ENCODE data around the gene ZFPM1. TPM values are rescaled to one million over a fixed set of nuclear protein-coding genes. Genes with fewer than 3 reads are reported as not detected.

ZFPM1 gene
- total RNA-seq, 3 donors from 2014 or later: 0.32 to 2.9 (median 2.3) TPM

DNA sequence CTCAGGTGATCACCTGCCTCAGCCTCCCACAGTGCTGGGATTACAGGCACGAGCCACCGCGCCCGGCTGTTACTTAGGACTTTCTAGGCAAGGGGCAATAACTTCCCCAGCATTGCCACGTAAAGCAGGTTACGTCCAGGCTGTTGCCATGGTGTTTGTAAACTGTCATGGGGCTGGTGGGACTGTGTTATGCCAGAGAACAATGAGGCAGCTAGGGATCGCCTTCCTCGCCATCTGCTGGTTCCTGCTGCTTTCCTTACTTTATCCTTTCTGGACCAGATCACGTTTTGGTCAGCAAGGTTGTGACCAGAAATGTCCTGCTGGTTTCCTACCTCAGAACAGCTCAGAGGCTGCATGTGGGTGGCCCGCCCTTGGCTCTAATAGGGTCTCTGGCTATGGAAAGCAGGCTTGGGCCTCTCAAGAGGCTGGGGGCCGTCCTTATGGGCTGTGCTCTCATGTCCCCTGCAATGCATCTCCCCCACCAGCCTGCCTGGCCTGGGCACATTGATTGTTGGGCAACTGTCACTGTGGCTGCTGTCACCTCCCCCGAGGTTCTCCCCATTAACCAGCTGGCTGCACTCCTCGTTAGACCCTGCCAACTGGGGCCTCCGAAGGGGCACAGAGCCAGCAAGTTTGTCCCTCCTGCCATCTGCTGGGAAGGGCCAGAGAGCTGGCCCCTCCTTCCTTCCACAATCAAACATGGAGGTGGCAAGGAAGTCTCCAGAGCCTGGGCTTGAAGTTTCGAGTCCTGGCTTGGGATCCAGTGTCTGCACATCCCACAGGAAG, 88.9 kb downstream of the ZFPM1 start:
- Histone ChIP-seq H3K27me3 (peaks cover 5 to 51% of the 10 kb centered on the region in 2 donors), H3K4me1 (no peaks in the 10 kb centered on the region), H3K36me3 (no peaks in the 10 kb centered on the region), H3K9me3 (peaks cover 9 to 18% of the 10 kb centered on the region in 2 donors), H3K27ac (no peak overlapping the region), H3K4me3 (no peak overlapping the region)
- no peak for DNase-seq (ENCODE audit: low spot score in 2 of 2)
- intact Hi-C loops (cut with DNase I; ENCODE audit: low total_unique reads): no loop called here
- TF ChIP-seq, protein P1, sequence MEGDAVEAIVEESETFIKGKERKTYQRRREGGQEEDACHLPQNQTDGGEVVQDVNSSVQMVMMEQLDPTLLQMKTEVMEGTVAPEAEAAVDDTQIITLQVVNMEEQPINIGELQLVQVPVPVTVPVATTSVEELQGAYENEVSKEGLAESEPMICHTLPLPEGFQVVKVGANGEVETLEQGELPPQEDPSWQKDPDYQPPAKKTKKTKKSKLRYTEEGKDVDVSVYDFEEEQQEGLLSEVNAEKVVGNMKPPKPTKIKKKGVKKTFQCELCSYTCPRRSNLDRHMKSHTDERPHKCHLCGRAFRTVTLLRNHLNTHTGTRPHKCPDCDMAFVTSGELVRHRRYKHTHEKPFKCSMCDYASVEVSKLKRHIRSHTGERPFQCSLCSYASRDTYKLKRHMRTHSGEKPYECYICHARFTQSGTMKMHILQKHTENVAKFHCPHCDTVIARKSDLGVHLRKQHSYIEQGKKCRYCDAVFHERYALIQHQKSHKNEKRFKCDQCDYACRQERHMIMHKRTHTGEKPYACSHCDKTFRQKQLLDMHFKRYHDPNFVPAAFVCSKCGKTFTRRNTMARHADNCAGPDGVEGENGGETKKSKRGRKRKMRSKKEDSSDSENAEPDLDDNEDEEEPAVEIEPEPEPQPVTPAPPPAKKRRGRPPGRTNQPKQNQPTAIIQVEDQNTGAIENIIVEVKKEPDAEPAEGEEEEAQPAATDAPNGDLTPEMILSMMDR (IDR thresholded peaks at IDR 0.05): no peak
- TF ChIP-seq POLR2AphosphoS5 (IDR thresholded peaks at IDR 0.05): no peak
- TF ChIP-seq POLR2A (IDR thresholded peaks at IDR 0.05): no peak

DNA sequence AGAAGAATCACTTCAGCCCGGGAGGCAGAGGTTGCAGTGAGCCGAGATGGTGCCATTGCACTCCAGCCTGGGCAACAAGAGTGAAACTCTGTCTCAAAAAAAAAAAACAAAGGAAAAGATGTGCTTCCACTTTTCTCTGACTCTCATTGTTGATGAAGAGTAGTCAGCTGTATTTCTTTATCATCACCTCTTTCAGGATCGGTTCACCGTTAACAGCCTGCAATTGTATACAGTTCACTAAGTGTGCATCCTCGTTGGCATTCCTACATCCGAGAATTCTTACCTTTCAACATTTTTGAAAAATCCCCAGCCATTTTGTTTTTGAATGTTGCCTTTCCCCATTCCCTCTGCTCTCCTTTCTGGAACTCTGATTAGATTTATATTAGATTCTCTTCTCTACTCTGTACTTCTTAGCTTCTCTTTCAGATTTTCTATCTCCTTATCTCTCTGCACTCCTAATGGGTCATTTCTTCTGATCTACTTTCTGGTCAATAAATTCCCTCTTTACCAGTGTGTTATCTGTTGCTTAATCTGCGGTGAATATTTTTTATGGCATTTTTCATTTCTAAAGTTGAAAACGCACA, 90.2 kb downstream of the ZFPM1 start:
- TF ChIP-seq POLR2AphosphoS5 (IDR thresholded peaks at IDR 0.05) (no peak), POLR2A (IDR thresholded peaks at IDR 0.05) (no peak)
- TF ChIP-seq, protein P1 (IDR thresholded peaks at IDR 0.05): no peak
- H3K27me3 ChIP-seq: peaks cover 5 to 52% of the 10 kb centered on the region in 2 donors
- intact Hi-C loops (cut with DNase I; ENCODE audit: low total_unique reads): no loop called here
- no peak for DNase-seq (ENCODE audit: low spot score in 2 of 2)
- H3K4me3 ChIP-seq: no peak overlapping the region
- H3K4me1 ChIP-seq: no peaks in the 10 kb centered on the region
- peaks cover 9 to 18% of the 10 kb centered on the region in 2 donors for H3K9me3 ChIP-seq
- H3K36me3 ChIP-seq: no peaks in the 10 kb centered on the region
- no peak overlapping the region for H3K27ac ChIP-seq

DNA sequence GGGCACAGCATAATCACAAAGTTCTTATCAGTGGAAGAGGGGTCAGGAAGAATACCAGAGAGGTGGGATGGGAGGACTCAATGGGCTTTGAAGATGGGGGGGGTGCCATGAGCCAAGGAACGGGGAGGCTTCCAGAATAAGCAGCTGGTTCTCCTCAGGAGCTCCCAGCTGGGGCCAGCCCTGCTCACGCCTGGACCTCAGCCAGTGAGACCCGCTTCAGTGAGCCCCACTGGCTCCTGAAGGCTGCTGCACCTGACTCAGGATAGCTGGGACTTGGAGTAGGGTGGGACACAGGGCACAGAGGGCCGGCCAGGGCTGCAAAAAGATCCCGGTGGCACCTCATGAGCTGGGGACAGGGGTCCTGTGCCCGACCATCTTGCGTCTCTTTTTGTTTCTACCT, 92.7 kb downstream of the ZFPM1 start:
- Histone ChIP-seq H3K27ac (no peak overlapping the region), H3K27me3 (peaks cover 0 to 29% of the 10 kb centered on the region in 2 donors), H3K4me3 (no peak overlapping the region), H3K36me3 (no peaks in the 10 kb centered on the region), H3K9me3 (peaks cover 9 to 18% of the 10 kb centered on the region in 2 donors), H3K4me1 (no peaks in the 10 kb centered on the region)
- intact Hi-C loops (cut with DNase I; ENCODE audit: low total_unique reads): no loop called here
- TF ChIP-seq, protein P1 (IDR thresholded peaks at IDR 0.05): no peak
- no peak for TF ChIP-seq POLR2AphosphoS5 (IDR thresholded peaks at IDR 0.05)
- TF ChIP-seq POLR2A (IDR thresholded peaks at IDR 0.05): no peak
- no peak for DNase-seq (ENCODE audit: low spot score in 2 of 2)

DNA sequence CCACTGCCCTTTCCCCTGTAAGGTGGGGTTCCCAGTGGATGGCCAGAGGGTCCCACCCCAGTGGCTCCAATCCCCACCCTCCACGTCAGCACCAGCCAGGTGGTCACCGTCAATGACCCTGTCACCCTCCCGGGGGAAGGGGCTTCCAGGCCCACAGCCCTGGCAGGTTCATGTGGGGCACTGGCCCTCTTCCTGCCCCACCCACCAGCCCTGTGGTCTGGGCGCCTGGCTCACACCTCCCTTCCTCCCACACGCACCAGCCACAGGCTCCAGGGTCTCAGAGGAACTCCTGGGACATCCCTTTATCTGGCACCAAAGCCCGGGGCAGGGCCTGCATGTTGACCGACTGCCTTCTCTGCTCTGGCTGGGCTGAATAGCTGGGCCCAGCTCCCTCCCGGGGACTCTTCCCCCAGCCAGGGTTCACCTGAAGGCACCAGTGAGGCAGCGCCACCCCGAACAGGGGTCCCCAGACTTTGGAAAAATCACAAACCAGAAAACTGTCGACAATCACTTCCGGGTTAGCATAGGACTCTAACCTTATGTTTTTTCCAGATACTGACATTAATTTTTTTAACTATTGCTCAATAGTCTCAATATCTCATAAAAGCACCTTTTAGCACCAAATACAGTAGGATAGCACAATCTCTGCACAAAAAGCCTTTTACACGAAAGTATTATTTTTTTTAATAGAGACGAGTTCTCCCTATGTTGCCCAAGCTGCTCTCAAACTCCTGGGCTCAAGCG, 95.2 kb downstream of the ZFPM1 start:
- intact Hi-C loops (cut with DNase I; ENCODE audit: low total_unique reads): no loop called here
- peaks cover 0 to 24% of the 10 kb centered on the region in 2 donors for H3K27me3 ChIP-seq

More for the DNA sequence above, 95.2 kb downstream of the ZFPM1 start:
- no peak overlapping the region for H3K4me3 ChIP-seq
- H3K27ac ChIP-seq: no peak overlapping the region
- H3K4me1 ChIP-seq: no peaks in the 10 kb centered on the region
- DNase-seq (ENCODE audit: low spot score in 2 of 2): no peak
- H3K36me3 ChIP-seq: no peaks in the 10 kb centered on the region
- H3K9me3 ChIP-seq: peaks cover 0 to 7% of the 10 kb centered on the region in 2 donors
- TF ChIP-seq POLR2A (IDR thresholded peaks at IDR 0.05): no peak
- TF ChIP-seq, protein P1 (IDR thresholded peaks at IDR 0.05): no peak
- TF ChIP-seq POLR2AphosphoS5 (IDR thresholded peaks at IDR 0.05): no peak
